ENCODE measurements around the gene NRXN2.

DNA sequence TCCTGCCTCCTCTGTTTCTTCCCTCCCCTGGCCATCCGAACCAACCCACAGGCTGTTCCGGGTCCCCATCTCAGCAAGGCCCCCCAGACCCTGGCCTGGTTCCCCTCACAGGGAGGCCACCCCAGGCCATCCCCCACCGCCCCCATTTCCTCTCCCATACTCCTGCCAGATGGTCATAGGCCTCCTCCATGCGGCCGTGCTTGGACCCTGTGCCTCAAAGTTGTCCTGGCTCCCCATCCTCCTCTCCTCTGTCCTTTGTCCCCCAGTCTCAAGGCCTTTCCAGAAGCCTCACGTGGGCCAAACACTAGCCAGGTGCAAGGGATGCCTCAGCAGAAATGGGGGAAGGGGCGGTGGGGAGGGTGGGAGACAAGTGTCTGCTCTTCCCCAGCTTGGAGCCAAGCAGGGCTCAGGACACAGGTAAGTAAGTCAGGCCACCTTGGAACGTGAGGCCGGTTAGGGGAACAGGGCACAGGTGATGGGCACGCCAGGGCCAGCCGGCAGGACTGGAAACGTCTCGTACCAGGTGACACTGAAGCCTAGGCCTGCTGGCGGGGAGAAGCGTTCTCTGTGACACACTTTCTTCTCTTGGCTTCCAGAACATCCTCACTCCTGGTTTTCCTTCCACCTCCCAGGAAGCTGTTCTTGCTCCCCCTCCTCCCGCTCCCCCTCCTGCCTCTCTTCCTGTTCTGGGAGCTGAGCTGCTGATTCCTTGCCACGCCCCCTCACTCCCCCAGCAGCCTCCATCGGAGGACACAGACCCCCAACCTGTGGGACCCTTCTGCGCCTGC is 163.5 kb downstream of the NRXN2 start:
- TF ChIP-seq, protein P1, sequence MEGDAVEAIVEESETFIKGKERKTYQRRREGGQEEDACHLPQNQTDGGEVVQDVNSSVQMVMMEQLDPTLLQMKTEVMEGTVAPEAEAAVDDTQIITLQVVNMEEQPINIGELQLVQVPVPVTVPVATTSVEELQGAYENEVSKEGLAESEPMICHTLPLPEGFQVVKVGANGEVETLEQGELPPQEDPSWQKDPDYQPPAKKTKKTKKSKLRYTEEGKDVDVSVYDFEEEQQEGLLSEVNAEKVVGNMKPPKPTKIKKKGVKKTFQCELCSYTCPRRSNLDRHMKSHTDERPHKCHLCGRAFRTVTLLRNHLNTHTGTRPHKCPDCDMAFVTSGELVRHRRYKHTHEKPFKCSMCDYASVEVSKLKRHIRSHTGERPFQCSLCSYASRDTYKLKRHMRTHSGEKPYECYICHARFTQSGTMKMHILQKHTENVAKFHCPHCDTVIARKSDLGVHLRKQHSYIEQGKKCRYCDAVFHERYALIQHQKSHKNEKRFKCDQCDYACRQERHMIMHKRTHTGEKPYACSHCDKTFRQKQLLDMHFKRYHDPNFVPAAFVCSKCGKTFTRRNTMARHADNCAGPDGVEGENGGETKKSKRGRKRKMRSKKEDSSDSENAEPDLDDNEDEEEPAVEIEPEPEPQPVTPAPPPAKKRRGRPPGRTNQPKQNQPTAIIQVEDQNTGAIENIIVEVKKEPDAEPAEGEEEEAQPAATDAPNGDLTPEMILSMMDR (IDR thresholded peaks at IDR 0.05), result no peak
- TF ChIP-seq GATA2 (CRISPR knock-in tag; IDR thresholded peaks at IDR 0.05), result no peak
